WTC11 (cell line): Measurements from ENCODE around the gene ARMC2. TPM values are rescaled to one million over a fixed set of nuclear protein-coding genes. Genes with fewer than 3 reads are reported as not detected.

Source experiments
- ATAC-seq: fragments of 200-7000 bp; cut with Tn5 transposase; 2 replicates; pipeline ENCODE4 v1.10.0; 2021; ENCODE audit warnings: mild to moderate bottlenecking, moderate library complexity
- CTCF ChIA-PET: fragments of 300-600 bp; sonication (Branson Sonifier 250); formaldehyde crosslinking; loops from one replicate; lab custom pipeline; 2021; ENCODE audit warnings: antibody characterized with exemption; lab: Charles Lee
- POLR2A ChIA-PET: fragments of 350-600 bp; sonication (Branson Sonifier 250); formaldehyde crosslinking; loops from one replicate; lab custom pipeline; 2021; ENCODE audit warnings: antibody characterized with exemption; lab: Charles Lee
- DNase-seq: peaks from one replicate; pipeline ENCODE4 v3.0.0; 2021; ENCODE audit warnings: low spot score
- H3K27ac Mint-ChIP-seq: 2 replicates; pipeline ENCODE4 v1.8.0; 2021; ENCODE audit warnings: mixed read lengths
- H3K27me3 Mint-ChIP-seq: 2 replicates; pipeline ENCODE4 v1.8.0; 2021; ENCODE audit warnings: low read depth, mild to moderate bottlenecking, moderate library complexity, mixed read lengths
- H3K36me3 Mint-ChIP-seq: 2 replicates; pipeline ENCODE4 v1.8.0; 2021; ENCODE audit warnings: mixed read lengths
- H3K4me1 Mint-ChIP-seq: 2 replicates; pipeline ENCODE4 v1.8.0; 2022; ENCODE audit warnings: mixed read lengths
- H3K4me3 Mint-ChIP-seq: 2 replicates; pipeline ENCODE4 v1.8.0; 2021; ENCODE audit warnings: mild to moderate bottlenecking, moderate library complexity, mixed read lengths
- H3K9me3 Mint-ChIP-seq: 2 replicates; pipeline ENCODE4 v1.8.0; 2021; ENCODE audit warnings: mixed read lengths
- ATF1 ChIP-seq: sonication (generic); formaldehyde crosslinking; IDR thresholded peaks from 2 replicates; pipeline ENCODE4 v1.8.1; 2023; ENCODE audit warnings: mild to moderate bottlenecking, moderate library complexity, missing genetic modification reagents
- ETV6 ChIP-seq: sonication (generic); formaldehyde crosslinking; IDR thresholded peaks from 2 replicates; pipeline ENCODE4 v1.8.1; 2022; ENCODE audit warnings: mild to moderate bottlenecking, missing genetic modification reagents
- FOXK1 ChIP-seq: sonication (generic); formaldehyde crosslinking; IDR thresholded peaks from 2 replicates; pipeline ENCODE4 v1.8.0; 2022; ENCODE audit warnings: mild to moderate bottlenecking, moderate library complexity, missing genetic modification reagents
- MXD4 ChIP-seq: fragments of 250-450 bp; sonication (Bioruptor Pico); IDR thresholded peaks from 2 replicates; pipeline ENCODE4 v1.8.0; 2021; ENCODE audit warnings: mild to moderate bottlenecking, moderate library complexity, borderline replicate concordance
- NFE2L1 ChIP-seq: sonication (generic); formaldehyde crosslinking; IDR thresholded peaks from 2 replicates; pipeline ENCODE4 v1.8.1; 2023; ENCODE audit warnings: missing genetic modification reagents
- RELA ChIP-seq: sonication (generic); formaldehyde crosslinking; IDR thresholded peaks from 2 replicates; pipeline ENCODE4 v1.8.1; 2022; ENCODE audit warnings: missing genetic modification reagents, mild to moderate bottlenecking, borderline replicate concordance
- RORB ChIP-seq: fragments of 250-450 bp; sonication (Bioruptor Pico); IDR thresholded peaks from 2 replicates; pipeline ENCODE4 v1.9.0; 2021; ENCODE audit warnings: mild to moderate bottlenecking
- TP53 ChIP-seq: sonication (generic); formaldehyde crosslinking; IDR thresholded peaks from 2 replicates; pipeline ENCODE4 v1.8.1; 2023; ENCODE audit warnings: mild to moderate bottlenecking, missing genetic modification reagents
- ZNF121 ChIP-seq: sonication (generic); formaldehyde crosslinking; IDR thresholded peaks from 2 replicates; pipeline ENCODE4 v1.8.0; 2023; ENCODE audit warnings: missing genetic modification reagents
- ZNF423 ChIP-seq: fragments of 250-450 bp; sonication (Bioruptor Pico); IDR thresholded peaks from 2 replicates; pipeline ENCODE4 v2.1.2; 2022; ENCODE audit warnings: mild to moderate bottlenecking, moderate library complexity
- total RNA-seq: library from RNA; stranded (reverse); gene quantifications from 3 replicates; pipeline ENCODE4 v1.2.3, GENCODE V29; 2021
- TF ChIP-seq, protein P1 (sequence below): sonication (generic); formaldehyde crosslinking; conservative IDR thresholded peaks from 2 replicates; pipeline ENCODE4 v1.8.1; 2023; ENCODE audit warnings: mild to moderate bottlenecking, low read depth, missing genetic modification reagents, moderate library complexity
- TF ChIP-seq, protein P2 (sequence below): sonication (generic); formaldehyde crosslinking; IDR thresholded peaks from 2 replicates; pipeline ENCODE4 v1.8.1; 2022; ENCODE audit warnings: mild to moderate bottlenecking, moderate library complexity, missing genetic modification reagents
- TF ChIP-seq, protein P3 (sequence below): fragments of 250-450 bp; sonication (Bioruptor Pico); IDR thresholded peaks from 2 replicates; pipeline ENCODE4 v2.1.2; 2022; ENCODE audit warnings: mild to moderate bottlenecking, moderate library complexity
- TF ChIP-seq, protein P4 (sequence below): sonication (generic); formaldehyde crosslinking; IDR thresholded peaks from 2 replicates; pipeline ENCODE4 v1.8.1; 2022; ENCODE audit warnings: low read depth, missing genetic modification reagents, borderline replicate concordance
- TF ChIP-seq, protein P5 (sequence below): sonication (generic); formaldehyde crosslinking; IDR thresholded peaks from 2 replicates; pipeline ENCODE4 v1.8.0; 2022; ENCODE audit warnings: mild to moderate bottlenecking, missing genetic modification reagents
- TF ChIP-seq, protein P6 (sequence below): fragments of 250-450 bp; sonication (Bioruptor Pico); IDR thresholded peaks from 2 replicates; pipeline ENCODE4 v1.9.0; 2021; ENCODE audit warnings: moderate library complexity, mild to moderate bottlenecking, inconsistent platforms, borderline replicate concordance

Gene ARMC2
- total RNA-seq, 1 experiment from 2014 or later, result 5.2 TPM

DNA sequence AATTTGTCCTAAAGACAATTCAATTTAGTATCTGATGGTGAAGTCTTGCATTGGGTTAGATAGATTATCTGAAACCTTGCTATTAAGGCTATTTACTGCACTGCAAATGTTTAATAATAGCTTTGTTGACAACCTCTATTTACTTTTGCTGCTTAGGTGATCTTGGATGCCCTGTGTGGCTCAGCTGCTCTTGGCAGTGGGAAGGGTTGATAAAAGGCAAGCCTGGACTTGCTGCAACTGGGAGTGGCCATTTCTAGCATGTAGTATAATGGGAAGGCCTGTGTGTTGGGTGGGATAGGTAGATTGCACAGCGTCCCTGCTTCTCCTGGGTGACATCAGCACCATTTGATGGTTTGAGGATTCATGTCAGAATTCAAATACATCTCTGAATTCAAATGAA is 49.1 kb downstream of the ARMC2 start (continued):
- TF ChIP-seq, protein P1, sequence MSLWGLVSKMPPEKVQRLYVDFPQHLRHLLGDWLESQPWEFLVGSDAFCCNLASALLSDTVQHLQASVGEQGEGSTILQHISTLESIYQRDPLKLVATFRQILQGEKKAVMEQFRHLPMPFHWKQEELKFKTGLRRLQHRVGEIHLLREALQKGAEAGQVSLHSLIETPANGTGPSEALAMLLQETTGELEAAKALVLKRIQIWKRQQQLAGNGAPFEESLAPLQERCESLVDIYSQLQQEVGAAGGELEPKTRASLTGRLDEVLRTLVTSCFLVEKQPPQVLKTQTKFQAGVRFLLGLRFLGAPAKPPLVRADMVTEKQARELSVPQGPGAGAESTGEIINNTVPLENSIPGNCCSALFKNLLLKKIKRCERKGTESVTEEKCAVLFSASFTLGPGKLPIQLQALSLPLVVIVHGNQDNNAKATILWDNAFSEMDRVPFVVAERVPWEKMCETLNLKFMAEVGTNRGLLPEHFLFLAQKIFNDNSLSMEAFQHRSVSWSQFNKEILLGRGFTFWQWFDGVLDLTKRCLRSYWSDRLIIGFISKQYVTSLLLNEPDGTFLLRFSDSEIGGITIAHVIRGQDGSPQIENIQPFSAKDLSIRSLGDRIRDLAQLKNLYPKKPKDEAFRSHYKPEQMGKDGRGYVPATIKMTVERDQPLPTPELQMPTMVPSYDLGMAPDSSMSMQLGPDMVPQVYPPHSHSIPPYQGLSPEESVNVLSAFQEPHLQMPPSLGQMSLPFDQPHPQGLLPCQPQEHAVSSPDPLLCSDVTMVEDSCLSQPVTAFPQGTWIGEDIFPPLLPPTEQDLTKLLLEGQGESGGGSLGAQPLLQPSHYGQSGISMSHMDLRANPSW (CRISPR knock-in tag), result no peak
- TF ChIP-seq NFE2L1 (CRISPR knock-in tag), result no peak

DNA sequence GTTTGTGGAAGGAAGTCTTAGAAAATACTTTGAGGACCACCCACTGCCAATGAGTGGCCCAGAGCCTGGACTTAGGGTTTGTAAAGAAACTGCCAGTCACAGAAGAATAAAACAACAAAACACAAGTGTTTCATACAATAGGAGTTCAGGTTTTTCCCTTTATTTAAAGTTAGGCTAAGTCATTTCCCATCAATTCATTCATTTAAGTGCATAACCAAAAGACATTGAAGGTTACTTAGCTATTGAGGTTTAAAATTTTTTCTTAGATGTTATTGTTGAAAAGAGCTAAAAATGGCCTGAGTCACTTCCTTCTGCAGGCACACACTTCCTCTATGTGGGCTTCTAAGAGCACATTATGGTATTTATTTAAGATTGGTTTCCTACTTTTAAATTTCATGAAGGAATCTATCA is 54.2 kb downstream of the ARMC2 start:
- DNase-seq, result no peak
- CTCF ChIA-PET, result interaction anchor here (1.3 kb wide), 1 partner anchor 9 kb away, joined by 6 read pairs; no protein-coding TSS in a partner anchor
- no peaks in the 10 kb centered on the region for H3K27me3 Mint-ChIP-seq

DNA sequence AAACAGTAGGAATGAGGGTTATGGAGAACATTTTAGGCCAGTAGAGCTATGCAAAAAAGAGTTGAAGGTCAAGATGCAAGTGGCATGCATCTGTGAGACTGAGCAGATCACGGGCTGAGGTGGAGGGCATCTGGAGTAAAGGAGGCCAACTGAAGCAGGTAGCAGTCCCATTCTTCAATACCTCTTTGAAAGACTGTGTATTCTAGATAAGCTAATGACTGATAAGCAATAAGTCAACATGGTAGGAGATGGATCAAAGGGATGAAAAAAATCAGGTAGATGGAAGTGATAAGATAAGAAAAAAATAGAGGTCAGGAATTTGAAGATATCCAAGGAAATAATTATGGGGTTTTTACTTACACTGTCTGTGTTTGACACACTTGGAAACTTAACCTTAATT is 55.6 kb downstream of the ARMC2 start:
- H3K27ac Mint-ChIP-seq, result 0 out of 2 replicates have a peak overlapping the region, but pooled peaks have one; percentile 38
- POLR2A ChIA-PET, result no interaction called here
- TF ChIP-seq, protein P2, sequence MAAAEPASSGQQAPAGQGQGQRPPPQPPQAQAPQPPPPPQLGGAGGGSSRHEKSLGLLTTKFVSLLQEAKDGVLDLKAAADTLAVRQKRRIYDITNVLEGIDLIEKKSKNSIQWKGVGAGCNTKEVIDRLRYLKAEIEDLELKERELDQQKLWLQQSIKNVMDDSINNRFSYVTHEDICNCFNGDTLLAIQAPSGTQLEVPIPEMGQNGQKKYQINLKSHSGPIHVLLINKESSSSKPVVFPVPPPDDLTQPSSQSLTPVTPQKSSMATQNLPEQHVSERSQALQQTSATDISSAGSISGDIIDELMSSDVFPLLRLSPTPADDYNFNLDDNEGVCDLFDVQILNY (CRISPR knock-in tag), result no peak
- no peak for TF ChIP-seq ETV6 (CRISPR knock-in tag)
- TF ChIP-seq, protein P3, sequence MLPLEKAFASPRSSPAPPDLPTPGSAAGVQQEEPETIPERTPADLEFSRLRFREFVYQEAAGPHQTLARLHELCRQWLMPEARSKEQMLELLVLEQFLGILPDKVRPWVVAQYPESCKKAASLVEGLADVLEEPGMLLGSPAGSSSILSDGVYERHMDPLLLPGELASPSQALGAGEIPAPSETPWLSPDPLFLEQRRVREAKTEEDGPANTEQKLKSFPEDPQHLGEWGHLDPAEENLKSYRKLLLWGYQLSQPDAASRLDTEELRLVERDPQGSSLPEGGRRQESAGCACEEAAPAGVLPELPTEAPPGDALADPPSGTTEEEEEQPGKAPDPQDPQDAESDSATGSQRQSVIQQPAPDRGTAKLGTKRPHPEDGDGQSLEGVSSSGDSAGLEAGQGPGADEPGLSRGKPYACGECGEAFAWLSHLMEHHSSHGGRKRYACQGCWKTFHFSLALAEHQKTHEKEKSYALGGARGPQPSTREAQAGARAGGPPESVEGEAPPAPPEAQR, result no peak
- peak; percentile 58; the same call in 1 of the 2 replicates for TF ChIP-seq RORB (CRISPR knock-in tag)
- TF ChIP-seq MXD4, result no peak
- TF ChIP-seq, protein P4, sequence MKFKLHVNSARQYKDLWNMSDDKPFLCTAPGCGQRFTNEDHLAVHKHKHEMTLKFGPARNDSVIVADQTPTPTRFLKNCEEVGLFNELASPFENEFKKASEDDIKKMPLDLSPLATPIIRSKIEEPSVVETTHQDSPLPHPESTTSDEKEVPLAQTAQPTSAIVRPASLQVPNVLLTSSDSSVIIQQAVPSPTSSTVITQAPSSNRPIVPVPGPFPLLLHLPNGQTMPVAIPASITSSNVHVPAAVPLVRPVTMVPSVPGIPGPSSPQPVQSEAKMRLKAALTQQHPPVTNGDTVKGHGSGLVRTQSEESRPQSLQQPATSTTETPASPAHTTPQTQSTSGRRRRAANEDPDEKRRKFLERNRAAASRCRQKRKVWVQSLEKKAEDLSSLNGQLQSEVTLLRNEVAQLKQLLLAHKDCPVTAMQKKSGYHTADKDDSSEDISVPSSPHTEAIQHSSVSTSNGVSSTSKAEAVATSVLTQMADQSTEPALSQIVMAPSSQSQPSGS, result no peak
- TF ChIP-seq, all 79 proteins: peak for 1
- no peaks in the 10 kb centered on the region for H3K36me3 Mint-ChIP-seq
- DNase-seq (no peak), ATAC-seq (no peak)
- CTCF ChIA-PET, result interaction anchor here (1.3 to 2.1 kb wide), 2 partner anchors 11 to 64 kb away, joined by 3 to 8 read pairs; no protein-coding TSS in a partner anchor
- H3K4me3 Mint-ChIP-seq, result no peak overlapping the region
- H3K27me3 Mint-ChIP-seq, result no peaks in the 10 kb centered on the region
- H3K4me1 Mint-ChIP-seq, result peaks cover 7% of the 10 kb centered on the region; the same call in 1 of the 2 replicates
- no peaks in the 10 kb centered on the region for H3K9me3 Mint-ChIP-seq

More for the DNA sequence above, 54.2 kb downstream of the ARMC2 start:
- POLR2A ChIA-PET, result no interaction called here
- Mint-ChIP-seq H3K9me3 (no peaks in the 10 kb centered on the region), H3K4me1 (peaks cover 11% of the 10 kb centered on the region), H3K4me3 (no peak overlapping the region), H3K36me3 (no peaks in the 10 kb centered on the region)
- ATAC-seq, result no peak
- TF ChIP-seq, protein P5, sequence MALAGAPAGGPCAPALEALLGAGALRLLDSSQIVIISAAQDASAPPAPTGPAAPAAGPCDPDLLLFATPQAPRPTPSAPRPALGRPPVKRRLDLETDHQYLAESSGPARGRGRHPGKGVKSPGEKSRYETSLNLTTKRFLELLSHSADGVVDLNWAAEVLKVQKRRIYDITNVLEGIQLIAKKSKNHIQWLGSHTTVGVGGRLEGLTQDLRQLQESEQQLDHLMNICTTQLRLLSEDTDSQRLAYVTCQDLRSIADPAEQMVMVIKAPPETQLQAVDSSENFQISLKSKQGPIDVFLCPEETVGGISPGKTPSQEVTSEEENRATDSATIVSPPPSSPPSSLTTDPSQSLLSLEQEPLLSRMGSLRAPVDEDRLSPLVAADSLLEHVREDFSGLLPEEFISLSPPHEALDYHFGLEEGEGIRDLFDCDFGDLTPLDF (CRISPR knock-in tag), result no peak
- no peak for TF ChIP-seq TP53
- TF ChIP-seq, protein P6, sequence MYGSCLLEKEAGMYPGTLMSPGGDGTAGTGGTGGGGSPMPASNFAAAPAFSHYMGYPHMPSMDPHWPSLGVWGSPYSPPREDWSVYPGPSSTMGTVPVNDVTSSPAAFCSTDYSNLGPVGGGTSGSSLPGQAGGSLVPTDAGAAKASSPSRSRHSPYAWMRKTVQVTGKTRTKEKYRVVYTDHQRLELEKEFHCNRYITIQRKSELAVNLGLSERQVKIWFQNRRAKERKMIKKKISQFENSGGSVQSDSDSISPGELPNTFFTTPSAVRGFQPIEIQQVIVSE (CRISPR knock-in tag), result no peak
- TF ChIP-seq ATF1 (CRISPR knock-in tag), result no peak
- TF ChIP-seq, protein P1 (CRISPR knock-in tag), result no peak
- no peak for TF ChIP-seq ZNF121 (CRISPR knock-in tag)
- TF ChIP-seq FOXK1 (CRISPR knock-in tag), result no peak
- no peak for TF ChIP-seq ZNF423 (CRISPR knock-in tag)
- TF ChIP-seq RELA (CRISPR knock-in tag), result no peak
- TF ChIP-seq, all 79 proteins: peak for 0
- H3K27ac Mint-ChIP-seq, result no peak overlapping the region
